C4-2B (cell line): ENCODE results near the gene MSRB2.

ENCODE experiments used
- H3K27ac ChIP-seq: fragments of 450-650 bp; 2 replicates; pipeline ENCODE4 v1.5.1; 2017
- ZFX ChIP-seq: fragments of 450-650 bp; IDR thresholded peaks from 2 replicates; pipeline ENCODE4 v1.6.1; 2017
- TF ChIP-seq, protein P1 (sequence below): fragments of 450-650 bp; conservative IDR thresholded peaks from 2 replicates; pipeline ENCODE4 v1.5.1; 2017; ENCODE audit warnings: mild to moderate bottlenecking

MSRB2 gene

DNA sequence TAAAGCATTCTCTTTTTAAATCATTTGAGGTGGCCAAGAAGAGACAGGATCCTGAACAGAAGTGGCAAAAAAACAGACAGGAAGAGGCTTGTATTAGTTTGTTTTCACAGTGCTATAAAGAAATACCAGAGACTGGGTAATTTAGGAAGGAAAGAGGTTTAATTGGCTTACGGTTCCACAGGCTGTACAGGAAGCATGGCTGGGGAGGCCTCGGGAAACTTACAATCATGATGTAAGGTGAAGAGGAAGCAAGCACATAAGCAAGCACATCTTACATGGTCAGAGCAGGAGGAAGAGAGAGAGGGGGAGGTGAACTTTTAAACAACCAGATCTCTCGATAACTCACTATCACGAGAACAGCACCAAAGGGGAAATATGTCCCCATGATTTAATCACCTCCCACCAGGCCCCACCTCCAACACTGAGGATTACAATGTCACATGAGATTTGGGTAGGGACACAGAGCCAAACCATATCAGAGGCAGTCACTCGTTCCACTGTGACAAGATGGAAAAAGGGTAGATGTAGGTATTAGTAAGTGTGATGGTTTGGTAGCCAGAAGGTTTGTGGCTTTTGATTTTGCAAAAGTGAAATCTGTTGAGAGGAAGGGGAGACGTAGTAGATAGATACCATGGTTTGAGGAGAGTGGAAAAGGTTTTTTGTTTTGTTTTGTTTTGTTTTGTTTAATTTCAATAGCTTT is 5.1 kb downstream of the MSRB2 start:
- TF ChIP-seq ZFX: no peak
- TF ChIP-seq, protein P1, sequence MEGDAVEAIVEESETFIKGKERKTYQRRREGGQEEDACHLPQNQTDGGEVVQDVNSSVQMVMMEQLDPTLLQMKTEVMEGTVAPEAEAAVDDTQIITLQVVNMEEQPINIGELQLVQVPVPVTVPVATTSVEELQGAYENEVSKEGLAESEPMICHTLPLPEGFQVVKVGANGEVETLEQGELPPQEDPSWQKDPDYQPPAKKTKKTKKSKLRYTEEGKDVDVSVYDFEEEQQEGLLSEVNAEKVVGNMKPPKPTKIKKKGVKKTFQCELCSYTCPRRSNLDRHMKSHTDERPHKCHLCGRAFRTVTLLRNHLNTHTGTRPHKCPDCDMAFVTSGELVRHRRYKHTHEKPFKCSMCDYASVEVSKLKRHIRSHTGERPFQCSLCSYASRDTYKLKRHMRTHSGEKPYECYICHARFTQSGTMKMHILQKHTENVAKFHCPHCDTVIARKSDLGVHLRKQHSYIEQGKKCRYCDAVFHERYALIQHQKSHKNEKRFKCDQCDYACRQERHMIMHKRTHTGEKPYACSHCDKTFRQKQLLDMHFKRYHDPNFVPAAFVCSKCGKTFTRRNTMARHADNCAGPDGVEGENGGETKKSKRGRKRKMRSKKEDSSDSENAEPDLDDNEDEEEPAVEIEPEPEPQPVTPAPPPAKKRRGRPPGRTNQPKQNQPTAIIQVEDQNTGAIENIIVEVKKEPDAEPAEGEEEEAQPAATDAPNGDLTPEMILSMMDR: no peak
- no peak overlapping the region for H3K27ac ChIP-seq

DNA sequence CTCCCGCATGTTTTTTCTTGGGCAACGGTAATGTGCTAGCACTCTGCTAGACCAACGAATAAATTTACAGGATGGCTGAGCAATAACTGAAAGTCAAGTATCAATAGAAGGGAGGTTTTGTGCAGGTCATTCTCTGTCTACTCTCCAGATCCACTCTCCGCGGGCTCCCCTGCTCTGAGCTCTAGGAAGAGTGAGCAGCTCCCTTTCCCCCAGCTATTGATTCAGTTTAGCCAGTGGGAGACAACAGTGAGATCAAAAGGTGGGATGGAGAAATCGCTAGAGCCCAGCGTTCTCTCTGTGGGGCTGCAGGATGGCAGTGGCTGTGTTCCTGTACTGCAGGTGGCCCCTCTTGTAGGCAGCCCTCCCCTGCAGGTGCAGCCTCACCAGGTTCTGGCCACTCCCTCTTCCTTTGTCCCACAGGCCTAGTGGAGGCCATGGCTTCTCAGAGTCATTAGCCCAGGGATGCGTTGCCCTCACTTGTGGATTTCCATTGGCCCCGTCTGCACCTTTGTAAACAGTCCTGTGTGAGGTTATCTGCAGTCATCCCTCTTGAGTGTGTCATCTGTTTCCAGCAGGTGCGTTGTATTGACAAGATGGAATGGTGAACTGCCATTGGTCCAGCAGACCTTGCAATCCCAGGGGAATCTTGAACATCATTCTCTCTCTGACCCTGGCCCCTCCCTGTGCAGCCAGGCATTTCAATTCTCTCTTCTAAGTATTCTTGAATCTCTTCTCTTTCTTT is 11.1 kb downstream of the MSRB2 start:
- no peak for TF ChIP-seq ZFX
- TF ChIP-seq, protein P1: no peak
- no peak overlapping the region for H3K27ac ChIP-seq

DNA sequence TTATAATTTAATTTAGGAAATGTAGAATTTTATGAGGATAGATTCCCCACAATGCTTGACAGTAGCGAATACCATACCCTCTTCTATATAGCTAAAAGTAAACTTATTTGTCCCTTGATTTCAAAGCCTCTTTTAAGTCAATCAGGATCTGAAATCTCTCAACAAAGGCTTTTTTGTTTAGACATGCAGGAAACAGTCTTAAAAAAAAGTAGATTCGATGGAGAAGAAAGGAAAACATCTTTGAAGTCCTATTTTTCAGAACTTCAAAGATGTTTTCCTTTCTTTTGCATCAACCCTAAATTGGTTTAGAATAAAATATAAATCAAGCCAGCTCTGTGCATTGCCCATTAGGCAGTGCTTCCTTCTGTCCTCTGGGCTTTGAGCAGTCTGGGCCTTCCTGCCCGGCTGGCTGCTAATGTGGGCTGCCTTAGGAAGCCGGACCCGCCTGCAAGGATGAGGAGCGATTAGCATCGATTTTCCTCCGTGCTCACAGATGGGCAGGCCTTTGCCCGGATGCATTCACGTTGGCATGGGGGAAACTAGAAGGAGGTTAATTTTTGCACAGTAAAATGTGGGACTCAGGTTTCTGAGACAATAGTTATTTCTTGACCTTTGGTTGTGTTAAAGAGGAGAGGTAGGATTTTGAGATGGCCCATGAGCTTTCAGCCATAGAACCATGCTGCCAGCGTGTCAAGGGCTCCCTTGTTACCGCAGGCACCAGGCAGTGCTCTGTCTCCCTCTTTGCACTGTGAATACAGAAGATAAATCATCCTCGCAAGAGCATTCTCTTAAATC is 15.5 kb downstream of the MSRB2 start:
- no peak overlapping the region for H3K27ac ChIP-seq
- TF ChIP-seq ZFX: no peak
- TF ChIP-seq, protein P1: no peak

DNA sequence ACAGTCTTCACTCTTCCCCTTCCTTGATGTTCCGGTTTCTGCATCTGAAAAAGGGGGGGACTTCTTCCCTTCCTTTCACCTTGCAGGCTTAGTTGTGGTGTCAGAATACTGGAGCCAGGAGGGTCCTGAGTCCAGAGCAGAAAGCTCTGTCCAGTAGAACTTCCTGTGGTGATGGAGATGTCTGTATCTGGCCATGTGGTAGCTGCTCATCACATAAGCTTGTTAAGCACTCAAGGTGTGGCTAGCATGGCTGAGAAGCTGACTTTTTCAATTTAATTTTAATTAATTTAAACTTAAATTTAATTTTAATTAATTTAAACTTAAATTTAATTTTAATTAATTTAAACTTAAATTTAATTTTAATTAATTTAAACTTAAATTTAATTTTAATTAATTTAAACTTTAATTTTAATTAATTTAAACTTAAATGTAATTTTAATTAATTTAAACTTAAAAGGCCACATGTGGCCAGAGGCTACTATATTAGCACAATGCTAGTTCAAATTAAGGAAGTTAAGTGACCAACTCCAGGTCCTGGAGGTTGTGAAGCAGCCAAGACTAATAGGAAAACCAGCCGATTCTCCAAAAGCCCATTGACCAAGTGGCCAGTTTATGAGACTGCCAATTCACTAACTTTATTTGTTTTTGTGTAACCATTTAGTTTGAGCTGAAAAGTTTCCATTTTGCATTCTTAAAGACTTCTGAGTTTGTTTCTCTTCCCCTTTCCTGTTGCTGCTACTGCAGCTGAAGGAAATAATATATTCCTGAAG is 16.3 kb downstream of the MSRB2 start:
- no peak overlapping the region for H3K27ac ChIP-seq
- TF ChIP-seq ZFX: no peak
- TF ChIP-seq, protein P1: no peak

DNA sequence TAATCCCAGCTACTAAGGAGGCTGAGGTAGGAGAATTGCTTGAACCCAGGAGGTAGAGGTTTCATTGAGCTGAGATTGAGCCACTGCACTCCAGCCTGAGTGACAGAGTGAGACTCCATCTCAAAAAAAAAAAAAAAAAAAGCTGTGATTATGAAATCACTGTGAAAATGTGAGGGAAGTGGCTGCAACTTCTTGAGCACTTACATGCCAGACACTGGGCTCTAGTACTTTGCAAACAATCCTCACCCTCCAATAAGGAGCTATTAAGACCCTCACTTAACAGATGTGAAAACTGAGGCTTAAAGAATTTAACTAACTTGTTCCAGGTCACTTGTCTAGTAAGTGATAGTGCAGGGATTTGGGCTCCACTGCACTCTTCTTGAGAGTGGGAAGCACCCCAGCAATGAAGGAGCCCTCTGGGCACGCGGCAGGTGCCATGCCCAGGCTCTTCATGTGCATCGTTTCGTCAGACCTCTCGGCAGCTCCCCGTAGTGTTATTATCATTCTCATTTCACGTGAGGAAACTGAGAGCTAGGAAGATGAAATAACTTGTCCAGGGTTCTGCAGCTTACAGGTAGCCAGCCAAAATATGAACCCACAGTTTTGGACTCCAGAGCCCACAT is 19.0 kb downstream of the MSRB2 start:
- TF ChIP-seq ZFX: no peak
- TF ChIP-seq, protein P1: no peak
- no peak overlapping the region for H3K27ac ChIP-seq

DNA sequence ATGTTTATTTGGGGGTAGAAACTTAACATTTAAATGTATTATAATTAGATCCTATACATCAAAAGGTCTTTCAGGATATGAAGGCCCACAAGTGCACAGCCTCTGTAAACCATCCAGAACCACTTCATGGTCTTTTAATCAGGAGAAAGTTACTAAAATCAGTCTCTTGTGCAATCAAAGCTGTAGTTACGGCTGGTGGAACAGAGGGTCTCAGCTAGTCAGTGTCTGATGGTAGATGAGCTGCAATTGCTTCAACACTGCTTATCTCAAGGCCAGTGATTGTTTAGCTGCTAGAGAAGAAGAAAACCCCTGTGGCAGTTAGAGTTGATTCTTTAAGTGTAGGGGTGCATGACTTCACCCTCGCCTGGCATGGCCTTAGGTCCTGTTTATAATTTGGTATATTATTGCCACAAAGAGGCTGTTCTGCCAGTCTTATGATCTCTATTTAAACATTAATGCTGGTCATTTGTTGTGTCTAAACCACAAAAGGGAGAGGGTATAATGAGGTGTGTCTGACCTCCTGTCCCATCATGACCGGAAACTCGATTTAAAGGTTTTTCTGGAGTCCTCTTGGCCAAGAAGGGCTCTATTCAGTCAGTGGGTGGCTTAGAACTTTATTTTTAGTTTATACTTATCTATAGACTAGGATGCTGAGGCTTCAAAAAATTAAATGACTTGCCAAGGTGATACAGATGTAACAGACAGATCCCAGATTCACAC is 21.3 kb downstream of the MSRB2 start:
- TF ChIP-seq ZFX: no peak
- TF ChIP-seq, protein P1: no peak
- H3K27ac ChIP-seq: no peak overlapping the region
